GM12892 (cell line): ENCODE data around the gene VAV2.

Experiments
- POLR2A ChIP-seq: IDR thresholded peaks from 2 replicates; pipeline ENCODE4 v1.6.1; 2011; ENCODE audit warnings: low read depth, low read length, control low read depth
- POLR2AphosphoS5 ChIP-seq: IDR thresholded peaks from 2 replicates; pipeline ENCODE4 v1.6.1; 2011; ENCODE audit warnings: low read depth, low read length, control low read depth

- TF ChIP-seq POLR2A (no peak), POLR2AphosphoS5 (no peak)
Measured at GRCh38 chr9:133904346-133905090, 87.6 kb downstream of the VAV2 start.
